Natural killer cell (primary cell): ENCODE measurements around the gene GSG1L. TPM values are rescaled to one million over a fixed set of nuclear protein-coding genes. Genes with fewer than 3 reads are reported as not detected.

Experiments
- ATAC-seq, 3 donors: fragments of 150-1000 bp in 2 of 3; fragments of 200-7000 bp in 1 of 3; cut with Tn5 transposase; 1 replicate in 1 of 3; 2 replicates in 2 of 3; pipeline ENCODE4 v1.10.0; 2021; ENCODE audit warnings: mild to moderate bottlenecking in 2 of 3, moderate library complexity in 2 of 3
- DNase-seq, 2 donors: peaks; one replicate each; pipeline versions ENCODE4 v3.0.0 to v3.0.0-alpha.2; 2013 to 2021; ENCODE audit warnings: mixed read lengths in 1 of 2
- H3K27ac ChIP-seq: one replicate; pipeline ENCODE4 v1.5.1; 2013; ENCODE audit warnings: mild to moderate bottlenecking, low read length
- H3K27me3 ChIP-seq: one replicate; pipeline ENCODE4 v1.6.1; 2013; ENCODE audit warnings: low read length; ENCODE audit not compliant: control insufficient read depth, insufficient read depth
- H3K36me3 ChIP-seq: one replicate; pipeline ENCODE4 v1.6.1; 2013; ENCODE audit warnings: low read length; ENCODE audit not compliant: control insufficient read depth, insufficient read depth
- H3K4me1 ChIP-seq: one replicate; pipeline ENCODE4 v1.6.1; 2013; ENCODE audit warnings: low read length; ENCODE audit not compliant: control insufficient read depth, insufficient read depth
- H3K4me3 ChIP-seq: one replicate; pipeline ENCODE4 v1.5.1; 2013; ENCODE audit warnings: low read length
- H3K9me3 ChIP-seq: one replicate; pipeline ENCODE4 v1.6.1; 2013; ENCODE audit warnings: low read length; ENCODE audit not compliant: control insufficient read depth, insufficient read depth
- H3K27ac Mint-ChIP-seq, 2 donors: one replicate each; pipeline ENCODE4 v1.8.0; 2022; ENCODE audit warnings: mild to moderate bottlenecking in 2 of 2, mixed read lengths in 2 of 2, moderate library complexity in 1 of 2
- H3K27me3 Mint-ChIP-seq, 2 donors: one replicate each; pipeline ENCODE4 v1.8.0; 2022; ENCODE audit warnings: low read depth in 2 of 2, mixed read lengths in 2 of 2
- H3K36me3 Mint-ChIP-seq: one replicate; pipeline ENCODE4 v1.8.0; 2022; ENCODE audit warnings: mixed read lengths
- H3K4me1 Mint-ChIP-seq, 2 donors: one replicate each; pipeline ENCODE4 v1.8.0; 2022; ENCODE audit warnings: mixed read lengths in 2 of 2
- H3K4me3 Mint-ChIP-seq: one replicate; pipeline ENCODE4 v1.8.0; 2022; ENCODE audit warnings: mild to moderate bottlenecking, moderate library complexity, mixed read lengths
- H3K9me3 Mint-ChIP-seq, 2 donors: one replicate each; pipeline ENCODE4 v1.8.0; 2022; ENCODE audit warnings: mixed read lengths in 2 of 2
- WGBS: methylation state at CpG from one replicate; pipeline ENCODE4 v1.1.7; 2013; ENCODE audit warnings: missing lambda C conversion rate; ENCODE audit not compliant: insufficient coverage; 5-methylcytosine and 5-hydroxymethylcytosine counted together
- intact Hi-C: fragments of 100-400 bp; cut with micrococcal nuclease; formaldehyde crosslinking; loops from one replicate; pipeline ENCODE4 v1.14.2; 2022
- total RNA-seq, 4 donors: library from RNA; stranded (reverse); fragments of 120-200 nt in 1 of 4; gene quantifications; one replicate each; pipeline versions ENCODE4 v1.2.3 to v1.2.4, GENCODE V29; 2013 to 2022
- TF ChIP-seq, protein P1 (sequence below): fragments of 200-600 bp; IDR thresholded peaks from one replicate; pipeline ENCODE4 v1.8.0; 2022; ENCODE audit warnings: antibody characterized with exemption

The GSG1L gene
- total RNA-seq, 3 donors from 2014 or later (not counting 1 experiment from before 2014, with no cell fraction given), result 0.25 TPM; not detected in 2

DNA sequence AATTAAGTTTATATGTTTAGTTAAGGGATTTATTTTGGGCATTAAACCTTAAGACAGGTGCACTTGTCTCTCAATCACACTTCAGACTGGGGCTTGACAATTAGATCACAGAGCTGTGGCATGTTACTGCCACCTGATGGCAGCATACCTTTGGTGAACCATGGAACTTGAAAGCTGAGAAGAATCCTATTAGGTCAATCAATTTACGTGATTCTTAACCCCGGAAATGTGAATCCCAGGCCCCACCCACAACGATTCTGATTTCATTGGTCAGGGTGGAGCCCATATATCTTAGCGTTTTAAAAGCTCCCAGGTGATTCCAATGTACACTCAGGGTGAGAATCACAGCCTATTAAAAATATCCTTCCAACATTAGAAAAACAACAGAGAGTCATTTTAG, 91.0 kb downstream of the GSG1L start:
- no peaks in the 10 kb centered on the region for H3K4me1 Mint-ChIP-seq
- Histone ChIP-seq H3K4me3 (no peak overlapping the region), H3K36me3 (no peaks in the 10 kb centered on the region), H3K27ac (no peak overlapping the region), H3K27me3 (no peaks in the 10 kb centered on the region), H3K9me3 (no peaks in the 10 kb centered on the region), H3K4me1 (no peaks in the 10 kb centered on the region)
- WGBS, result 0% methylated on average over 4 of the region's 4 CpGs
- H3K27ac Mint-ChIP-seq, result no peak overlapping the region
- intact Hi-C loops, result loop anchor here (2.0 to 10.0 kb wide), 2 partner anchors 52 to 98 kb away; no protein-coding TSS in a partner anchor
- ATAC-seq (peak in 1 of 3 donors; percentile 75), DNase-seq (peak in 1 of 2 donors; percentile 67)
- TF ChIP-seq, protein P1, sequence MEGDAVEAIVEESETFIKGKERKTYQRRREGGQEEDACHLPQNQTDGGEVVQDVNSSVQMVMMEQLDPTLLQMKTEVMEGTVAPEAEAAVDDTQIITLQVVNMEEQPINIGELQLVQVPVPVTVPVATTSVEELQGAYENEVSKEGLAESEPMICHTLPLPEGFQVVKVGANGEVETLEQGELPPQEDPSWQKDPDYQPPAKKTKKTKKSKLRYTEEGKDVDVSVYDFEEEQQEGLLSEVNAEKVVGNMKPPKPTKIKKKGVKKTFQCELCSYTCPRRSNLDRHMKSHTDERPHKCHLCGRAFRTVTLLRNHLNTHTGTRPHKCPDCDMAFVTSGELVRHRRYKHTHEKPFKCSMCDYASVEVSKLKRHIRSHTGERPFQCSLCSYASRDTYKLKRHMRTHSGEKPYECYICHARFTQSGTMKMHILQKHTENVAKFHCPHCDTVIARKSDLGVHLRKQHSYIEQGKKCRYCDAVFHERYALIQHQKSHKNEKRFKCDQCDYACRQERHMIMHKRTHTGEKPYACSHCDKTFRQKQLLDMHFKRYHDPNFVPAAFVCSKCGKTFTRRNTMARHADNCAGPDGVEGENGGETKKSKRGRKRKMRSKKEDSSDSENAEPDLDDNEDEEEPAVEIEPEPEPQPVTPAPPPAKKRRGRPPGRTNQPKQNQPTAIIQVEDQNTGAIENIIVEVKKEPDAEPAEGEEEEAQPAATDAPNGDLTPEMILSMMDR, result peak; percentile 45
- H3K4me3 Mint-ChIP-seq, result no peak overlapping the region
- no peaks in the 10 kb centered on the region for H3K9me3 Mint-ChIP-seq
- peaks cover 8 to 11% of the 10 kb centered on the region in 2 donors for H3K27me3 Mint-ChIP-seq
- H3K36me3 Mint-ChIP-seq, result no peaks in the 10 kb centered on the region

DNA sequence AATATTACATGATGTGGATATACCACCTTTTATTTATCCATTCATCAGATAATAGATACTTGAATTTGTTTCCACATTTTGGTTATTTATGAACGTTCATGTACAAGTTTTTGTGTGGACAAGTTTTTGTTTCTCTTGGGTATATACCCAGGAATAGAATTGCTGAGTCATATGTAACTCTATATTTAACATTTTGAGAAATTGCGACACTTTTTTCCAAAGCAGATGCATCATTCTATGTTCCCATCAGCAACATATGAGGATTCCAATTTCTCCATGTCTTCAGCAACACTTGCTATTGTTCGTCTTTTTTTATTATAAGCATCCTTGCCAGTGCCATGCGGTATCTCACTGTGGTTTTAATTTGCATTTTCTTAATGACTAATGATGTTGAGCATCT, 93.9 kb downstream of the GSG1L start:
- no peak overlapping the region for H3K27ac ChIP-seq
- H3K36me3 ChIP-seq, result no peaks in the 10 kb centered on the region
- no peak overlapping the region for H3K4me3 ChIP-seq
- Mint-ChIP-seq H3K4me1 (no peaks in the 10 kb centered on the region), H3K9me3 (no peaks in the 10 kb centered on the region), H3K27me3 (peaks cover 5 to 8% of the 10 kb centered on the region in 2 donors), H3K4me3 (no peak overlapping the region), H3K36me3 (no peaks in the 10 kb centered on the region), H3K27ac (no peak overlapping the region)
- no peaks in the 10 kb centered on the region for H3K9me3 ChIP-seq
- WGBS, result 68% methylated on average over 3 of the region's 4 CpGs
- no peaks in the 10 kb centered on the region for H3K4me1 ChIP-seq
- ATAC-seq, result no peak
- H3K27me3 ChIP-seq, result no peaks in the 10 kb centered on the region
- intact Hi-C loops, result no loop called here
- DNase-seq, result no peak
- TF ChIP-seq, protein P1, result no peak

DNA sequence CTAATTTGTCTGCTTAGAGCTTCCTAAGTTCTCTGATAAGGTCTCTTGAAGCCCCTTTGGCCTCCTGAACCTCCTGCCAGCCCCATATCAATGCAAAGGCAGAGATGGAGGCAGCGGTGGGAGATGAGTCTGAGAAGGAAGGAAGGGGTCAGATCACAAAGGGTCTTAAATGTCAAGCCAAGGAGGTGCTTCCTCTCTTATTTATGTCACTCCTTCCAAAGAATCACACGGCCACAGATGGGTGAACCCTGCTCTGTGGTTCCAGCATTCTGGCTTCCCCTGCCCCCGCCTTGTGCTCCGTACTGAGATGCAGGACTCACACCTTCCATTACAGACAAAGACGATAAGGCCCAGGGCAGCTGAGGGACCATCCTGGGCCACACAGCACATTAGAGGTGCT, 96.3 kb downstream of the GSG1L start:
- Histone ChIP-seq H3K27ac (no peak overlapping the region), H3K27me3 (no peaks in the 10 kb centered on the region), H3K4me1 (no peaks in the 10 kb centered on the region), H3K36me3 (no peaks in the 10 kb centered on the region), H3K9me3 (no peaks in the 10 kb centered on the region), H3K4me3 (no peak overlapping the region)
- intact Hi-C loops, result no loop called here
- ATAC-seq, result no peak
- TF ChIP-seq, protein P1, result no peak
- Mint-ChIP-seq H3K4me1 (no peaks in the 10 kb centered on the region), H3K27ac (no peak overlapping the region), H3K36me3 (no peaks in the 10 kb centered on the region), H3K4me3 (no peak overlapping the region), H3K27me3 (peaks cover 7 to 12% of the 10 kb centered on the region in 2 donors), H3K9me3 (no peaks in the 10 kb centered on the region)
- WGBS, result 80% methylated on average over 4 of the region's 5 CpGs
- no peak for DNase-seq

DNA sequence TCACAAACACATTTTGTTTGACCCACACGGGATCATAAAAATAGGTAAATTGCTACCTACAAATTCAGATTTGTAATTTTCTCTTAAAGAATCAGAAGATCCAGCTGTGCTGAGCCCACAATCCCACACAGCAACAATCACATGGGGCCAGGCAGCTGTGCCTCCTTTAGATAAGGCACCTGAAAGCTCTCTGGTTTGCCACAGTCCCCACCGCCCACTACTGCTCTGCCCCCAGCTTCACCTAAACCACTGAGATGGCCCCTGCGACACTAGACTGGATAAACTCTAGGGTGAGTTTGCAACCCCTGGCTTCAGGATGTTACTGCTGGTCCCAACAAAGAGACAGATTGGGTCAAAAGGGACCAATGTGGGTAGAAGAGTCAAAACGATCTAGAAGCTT, 96.8 kb downstream of the GSG1L start:
- H3K4me3 ChIP-seq, result no peak overlapping the region
- no peaks in the 10 kb centered on the region for H3K9me3 ChIP-seq
- no peak overlapping the region for H3K27ac Mint-ChIP-seq
- H3K9me3 Mint-ChIP-seq, result no peaks in the 10 kb centered on the region
- DNase-seq, result no peak
- no peak overlapping the region for H3K27ac ChIP-seq
- intact Hi-C loops, result no loop called here
- TF ChIP-seq, protein P1, result no peak
- 74% methylated on average over 4 of the region's 4 CpGs for WGBS
- H3K27me3 Mint-ChIP-seq, result peaks cover 3 to 12% of the 10 kb centered on the region in 2 donors
- H3K36me3 Mint-ChIP-seq, result no peaks in the 10 kb centered on the region
- H3K4me1 Mint-ChIP-seq, result no peaks in the 10 kb centered on the region
- no peak overlapping the region for H3K4me3 Mint-ChIP-seq
- no peaks in the 10 kb centered on the region for H3K36me3 ChIP-seq
- no peak for ATAC-seq
- H3K27me3 ChIP-seq, result no peaks in the 10 kb centered on the region
- no peaks in the 10 kb centered on the region for H3K4me1 ChIP-seq
